ENCODE measurements around the gene ATP13A4.

GRCh38 chr3:193489949-193490348 is 64.7 kb downstream of the ATP13A4 start:
- TF ChIP-seq TCF12 (IDR thresholded peaks at IDR 0.05; ENCODE audit: low read depth) (no peak), USF1 (IDR thresholded peaks at IDR 0.05) (no peak), TAF1 (IDR thresholded peaks at IDR 0.05; ENCODE audit: low read depth) (no peak), MAX (IDR thresholded peaks at IDR 0.05) (no peak), REST (IDR thresholded peaks at IDR 0.05; ENCODE audit: low read depth) (no peak), CREB1 (IDR thresholded peaks at IDR 0.05; ENCODE audit: low read depth) (no peak), CEBPB (IDR thresholded peaks at IDR 0.05) (no peak), RAD21 (IDR thresholded peaks at IDR 0.05; ENCODE audit: low read depth) (no peak), FOXM1 (IDR thresholded peaks at IDR 0.05; ENCODE audit: borderline replicate concordance, low read depth) (no peak)

Measured in Ishikawa (cell line).